Measurements from ENCODE around the gene CCDC92B. TPM values are rescaled to one million over a fixed set of nuclear protein-coding genes. Genes with fewer than 3 reads are reported as not detected.

Gene CCDC92B
- total RNA-seq, 3 donors from 2014 or later (not counting 1 experiment from before 2014, with no cell fraction given): not detected

DNA sequence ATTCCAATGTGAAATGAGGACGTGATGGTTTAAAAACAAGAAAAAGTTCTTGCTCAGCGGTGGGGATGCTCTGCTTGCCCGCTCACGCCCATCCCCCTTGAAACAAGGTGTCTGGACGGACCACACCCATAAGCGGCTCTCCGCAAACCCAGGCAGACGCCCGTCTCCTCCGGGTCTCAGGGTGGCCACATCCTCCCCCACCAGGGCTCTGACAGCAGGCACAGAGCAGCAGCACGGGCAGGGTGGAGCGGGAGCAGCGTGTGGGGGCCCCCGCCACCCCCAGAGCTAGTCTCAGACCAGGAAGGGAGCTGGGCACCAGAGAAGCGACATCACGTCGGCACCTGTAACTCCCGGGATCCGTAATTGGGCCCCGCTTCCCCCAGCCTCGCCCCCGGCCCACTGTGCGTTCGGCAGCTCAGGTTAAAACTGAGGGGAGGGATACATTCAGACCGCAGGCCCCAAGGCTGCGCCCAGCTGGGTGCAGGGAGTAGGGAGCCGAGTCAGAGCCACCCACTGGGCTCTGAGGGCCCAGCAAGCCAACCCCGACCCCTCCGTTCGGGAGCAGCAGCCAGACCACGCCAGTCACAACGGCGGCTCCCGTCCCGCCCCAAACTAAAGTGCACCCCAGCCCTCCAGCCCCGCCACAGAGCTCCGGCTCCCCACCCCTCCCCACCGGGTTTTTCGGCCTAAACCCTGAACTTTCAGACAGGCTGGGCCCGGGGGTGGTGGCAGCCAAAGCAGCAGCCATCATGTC lies 59.9 kb downstream of the CCDC92B start:
- H3K27ac ChIP-seq (ENCODE audit: low read length): peak overlapping the region; percentile 46
- peaks cover 45% of the 10 kb centered on the region for H3K4me1 ChIP-seq (ENCODE audit: control insufficient read depth, insufficient read depth, low read length)
- peak; percentile 4 to 64 for DNase-seq
- no peaks in the 10 kb centered on the region for H3K9me3 ChIP-seq (ENCODE audit: control insufficient read depth, insufficient read depth, low read length)
- intact Hi-C loops (cut with micrococcal nuclease): no loop called here
- 54% methylated on average over 40 of the region's 40 CpGs for WGBS (ENCODE audit: insufficient coverage)
- H3K27ac Mint-ChIP-seq: peak overlapping the region; percentile 16 to 58
- peaks cover 13% of the 10 kb centered on the region for H3K36me3 ChIP-seq (ENCODE audit: control insufficient read depth, insufficient read depth, low read length)
- no peaks in the 10 kb centered on the region for H3K27me3 ChIP-seq (ENCODE audit: control insufficient read depth, insufficient read depth, low read length)
- peak overlapping the region; percentile 68 for H3K4me3 Mint-ChIP-seq
- ATAC-seq: peak; percentile 27 to 57 (median 36)
- no peaks in the 10 kb centered on the region for H3K9me3 Mint-ChIP-seq
- H3K36me3 Mint-ChIP-seq: no peaks in the 10 kb centered on the region
- peak overlapping the region; percentile 29 for H3K4me3 ChIP-seq (ENCODE audit: low read length)
- H3K4me1 Mint-ChIP-seq: peaks cover 4 to 17% of the 10 kb centered on the region in 2 donors
- no peaks in the 10 kb centered on the region for H3K27me3 Mint-ChIP-seq (ENCODE audit: low read depth in 2 of 2)
- TF ChIP-seq, protein P1, sequence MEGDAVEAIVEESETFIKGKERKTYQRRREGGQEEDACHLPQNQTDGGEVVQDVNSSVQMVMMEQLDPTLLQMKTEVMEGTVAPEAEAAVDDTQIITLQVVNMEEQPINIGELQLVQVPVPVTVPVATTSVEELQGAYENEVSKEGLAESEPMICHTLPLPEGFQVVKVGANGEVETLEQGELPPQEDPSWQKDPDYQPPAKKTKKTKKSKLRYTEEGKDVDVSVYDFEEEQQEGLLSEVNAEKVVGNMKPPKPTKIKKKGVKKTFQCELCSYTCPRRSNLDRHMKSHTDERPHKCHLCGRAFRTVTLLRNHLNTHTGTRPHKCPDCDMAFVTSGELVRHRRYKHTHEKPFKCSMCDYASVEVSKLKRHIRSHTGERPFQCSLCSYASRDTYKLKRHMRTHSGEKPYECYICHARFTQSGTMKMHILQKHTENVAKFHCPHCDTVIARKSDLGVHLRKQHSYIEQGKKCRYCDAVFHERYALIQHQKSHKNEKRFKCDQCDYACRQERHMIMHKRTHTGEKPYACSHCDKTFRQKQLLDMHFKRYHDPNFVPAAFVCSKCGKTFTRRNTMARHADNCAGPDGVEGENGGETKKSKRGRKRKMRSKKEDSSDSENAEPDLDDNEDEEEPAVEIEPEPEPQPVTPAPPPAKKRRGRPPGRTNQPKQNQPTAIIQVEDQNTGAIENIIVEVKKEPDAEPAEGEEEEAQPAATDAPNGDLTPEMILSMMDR (IDR thresholded peaks at IDR 0.05): no peak

DNA sequence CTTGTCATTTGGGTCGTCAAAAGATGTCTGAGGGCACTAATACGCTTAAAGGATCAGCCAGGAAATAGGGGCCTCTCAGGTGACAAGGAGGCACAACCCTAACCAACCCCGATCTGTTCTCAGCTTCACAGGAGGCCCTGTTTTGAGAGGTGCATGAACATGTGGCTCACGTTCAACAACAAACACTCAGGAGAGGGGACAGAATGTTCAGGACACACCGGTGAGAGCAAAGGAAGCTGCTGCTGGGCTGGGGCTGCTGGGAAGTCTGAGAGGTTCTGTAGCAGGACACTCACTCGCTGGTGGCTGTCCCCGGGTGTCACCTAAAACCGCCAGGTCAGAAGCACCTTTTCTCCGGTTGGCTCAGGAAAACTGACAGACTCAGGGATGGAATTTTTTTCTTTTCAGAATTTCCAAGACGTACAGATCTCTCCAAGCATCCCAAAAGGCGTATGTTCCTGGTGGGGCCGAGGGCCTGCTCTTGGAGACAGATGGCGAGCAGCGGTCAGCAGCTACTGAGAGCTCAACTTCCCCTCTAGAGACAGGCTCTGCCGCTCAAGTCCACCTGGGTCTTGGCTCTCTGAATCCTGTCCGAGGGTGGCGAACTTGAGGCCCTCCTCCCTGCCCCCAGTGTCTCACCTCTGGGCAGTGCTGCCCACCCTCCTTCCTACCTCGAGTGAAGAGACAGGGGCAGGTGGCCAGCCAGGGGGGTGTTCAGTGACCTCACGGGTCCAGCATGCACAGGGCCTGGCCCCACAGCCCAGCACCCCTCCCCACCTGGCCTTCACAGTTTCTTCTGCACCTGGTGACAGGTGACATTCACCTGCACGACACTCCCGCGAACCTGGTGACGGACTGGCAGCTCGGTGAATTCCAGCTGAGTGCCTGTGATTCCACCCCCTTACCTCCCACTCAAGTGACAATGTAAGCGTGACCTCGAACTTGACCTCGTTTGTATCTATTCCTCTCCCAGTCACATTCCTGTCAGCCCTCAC lies 60.8 kb downstream of the CCDC92B start:
- TF ChIP-seq, protein P1 (IDR thresholded peaks at IDR 0.05): no peak
- Histone ChIP-seq H3K4me3 (ENCODE audit: low read length) (no peak overlapping the region), H3K36me3 (ENCODE audit: control insufficient read depth, insufficient read depth, low read length) (peaks cover 20% of the 10 kb centered on the region), H3K27me3 (ENCODE audit: control insufficient read depth, insufficient read depth, low read length) (no peaks in the 10 kb centered on the region), H3K9me3 (ENCODE audit: control insufficient read depth, insufficient read depth, low read length) (no peaks in the 10 kb centered on the region), H3K27ac (ENCODE audit: low read length) (no peak overlapping the region), H3K4me1 (ENCODE audit: control insufficient read depth, insufficient read depth, low read length) (peaks cover 35% of the 10 kb centered on the region)
- Mint-ChIP-seq H3K4me1 (peaks cover 4 to 12% of the 10 kb centered on the region in 2 donors), H3K36me3 (no peaks in the 10 kb centered on the region), H3K4me3 (peak overlapping the region; percentile 68), H3K9me3 (no peaks in the 10 kb centered on the region), H3K27me3 (ENCODE audit: low read depth in 2 of 2) (no peaks in the 10 kb centered on the region), H3K27ac (peak overlapping the region; percentile 16 to 58)
- DNase-seq (peak in 1 of 2 donors; percentile 36), ATAC-seq (no peak)
- WGBS (ENCODE audit: insufficient coverage): 76% methylated on average over 27 of the region's 27 CpGs
- intact Hi-C loops (cut with micrococcal nuclease): no loop called here

DNA sequence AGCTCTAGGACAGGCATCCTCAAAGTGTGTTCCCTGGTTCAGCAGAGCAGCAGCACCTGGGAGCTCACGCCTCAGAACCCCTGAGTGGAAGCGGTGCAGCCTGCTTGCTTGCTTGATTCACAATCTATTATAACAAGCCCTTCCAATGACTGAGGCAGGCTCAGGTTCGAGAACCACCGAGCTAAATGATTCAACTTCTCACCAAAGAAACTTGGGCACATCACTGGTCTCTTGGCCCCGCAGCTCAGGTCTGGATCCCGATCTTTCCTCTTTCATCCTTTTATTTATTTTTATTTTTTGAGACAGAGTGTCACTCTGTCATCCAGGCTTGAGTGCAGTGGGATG lies 62.4 kb downstream of the CCDC92B start:
- intact Hi-C loops (cut with micrococcal nuclease): no loop called here
- Histone ChIP-seq H3K36me3 (ENCODE audit: control insufficient read depth, insufficient read depth, low read length) (peaks cover 33% of the 10 kb centered on the region), H3K4me3 (ENCODE audit: low read length) (no peak overlapping the region), H3K27me3 (ENCODE audit: control insufficient read depth, insufficient read depth, low read length) (no peaks in the 10 kb centered on the region), H3K4me1 (ENCODE audit: control insufficient read depth, insufficient read depth, low read length) (peaks cover 26% of the 10 kb centered on the region), H3K27ac (ENCODE audit: low read length) (no peak overlapping the region), H3K9me3 (ENCODE audit: control insufficient read depth, insufficient read depth, low read length) (no peaks in the 10 kb centered on the region)
- Mint-ChIP-seq H3K4me3 (no peak overlapping the region), H3K36me3 (no peaks in the 10 kb centered on the region), H3K9me3 (no peaks in the 10 kb centered on the region), H3K27ac (peak overlapping the region; percentile 51 to 72), H3K4me1 (peaks cover 4 to 5% of the 10 kb centered on the region in 2 donors), H3K27me3 (ENCODE audit: low read depth in 2 of 2) (no peaks in the 10 kb centered on the region)
- WGBS (ENCODE audit: insufficient coverage): 96% methylated on average over 6 of the region's 6 CpGs
- DNase-seq (peak in 1 of 2 donors; percentile 41), ATAC-seq (peak in 1 of 3 donors; percentile 9)
- TF ChIP-seq, protein P1 (IDR thresholded peaks at IDR 0.05): no peak

Measured in natural killer cell (primary cell).